ENCODE results near the gene OR10H5. TPM values are rescaled to one million over a fixed set of nuclear protein-coding genes. Genes with fewer than 3 reads are reported as not detected.
A peak's percentile ranks its signal among the peaks of the same experiment; 100 is the strongest.
"Not testable (repeated sequence)": the region's sequence is repeated elsewhere in the genome, so short reads cannot be mapped to it uniquely, and the experiment has no call there.

OR10H5 gene
- total RNA-seq, 1 experiment from 2014 or later: not detected

- Histone ChIP-seq H3K4me1 (no peaks in the 10 kb centered on the region), H3K4me3 (ENCODE audit: low read depth, low read length) (no peak overlapping the region), H3K36me3 (ENCODE audit: control insufficient read depth, insufficient read depth, low read length) (no peaks in the 10 kb centered on the region), H3K9me3 (no peaks in the 10 kb centered on the region), H3K27me3 (replicated peaks; ENCODE audit: control insufficient read depth, insufficient read depth, low read length) (no peaks in the 10 kb centered on the region)
- Mint-ChIP-seq H3K4me3 (ENCODE audit: unreplicated experiment) (no peak overlapping the region), H3K36me3 (ENCODE audit: insufficient read depth, unreplicated experiment) (no peaks in the 10 kb centered on the region), H3K27ac (ENCODE audit: unreplicated experiment) (no peak overlapping the region), H3K27me3 (ENCODE audit: insufficient read depth, unreplicated experiment) (no peaks in the 10 kb centered on the region), H3K4me1 (ENCODE audit: low read depth, unreplicated experiment) (no peaks in the 10 kb centered on the region), H3K9me3 (ENCODE audit: unreplicated experiment) (no peaks in the 10 kb centered on the region)
- intact Hi-C loops (cut with micrococcal nuclease; ENCODE audit: unreplicated experiment): no loop called here
- CTCF ChIA-PET: no interaction called here
- POLR2A ChIA-PET: no interaction called here
- no peak for DNase-seq
- no peak for TF ChIP-seq CTCF (IDR thresholded peaks at IDR 0.05; ENCODE audit: insufficient read depth in 1 of 2, low read depth in 1 of 2, low read length in 1 of 2, severe bottlenecking in 1 of 2, unreplicated experiment in 1 of 2)
- no TSS peak for BruUV-seq (replicated peaks)
Measured at GRCh38 chr19:15820646-15821045, 33.2 kb downstream of the OR10H5 start.

GRCh38 chr19:15825753-15826152 is 38.3 kb downstream of the OR10H5 start:
- BruUV-seq (replicated peaks): no TSS peak
- no peak overlapping the region for H3K4me3 Mint-ChIP-seq (ENCODE audit: unreplicated experiment)
- Histone ChIP-seq H3K9me3 (no peaks in the 10 kb centered on the region), H3K4me3 (ENCODE audit: low read depth, low read length) (no peak overlapping the region), H3K4me1 (peaks cover 25% of the 10 kb centered on the region), H3K27me3 (replicated peaks; ENCODE audit: control insufficient read depth, insufficient read depth, low read length) (no peaks in the 10 kb centered on the region), H3K36me3 (ENCODE audit: control insufficient read depth, insufficient read depth, low read length) (no peaks in the 10 kb centered on the region)
- intact Hi-C loops (cut with micrococcal nuclease; ENCODE audit: unreplicated experiment): no loop called here
- ChIA-PET CTCF (no interaction called here), POLR2A (no interaction called here)
- no peak overlapping the region for H3K27ac Mint-ChIP-seq (ENCODE audit: unreplicated experiment)
- DNase-seq: no peak
- H3K27me3 Mint-ChIP-seq (ENCODE audit: insufficient read depth, unreplicated experiment): no peaks in the 10 kb centered on the region
- peaks cover 18% of the 10 kb centered on the region for H3K4me1 Mint-ChIP-seq (ENCODE audit: low read depth, unreplicated experiment)
- H3K36me3 Mint-ChIP-seq (ENCODE audit: insufficient read depth, unreplicated experiment): peaks cover 9% of the 10 kb centered on the region
- H3K9me3 Mint-ChIP-seq (ENCODE audit: unreplicated experiment): no peaks in the 10 kb centered on the region
- TF ChIP-seq CTCF (IDR thresholded peaks at IDR 0.05; ENCODE audit: insufficient read depth in 1 of 2, low read depth in 1 of 2, low read length in 1 of 2, severe bottlenecking in 1 of 2, unreplicated experiment in 1 of 2): no peak

DNA sequence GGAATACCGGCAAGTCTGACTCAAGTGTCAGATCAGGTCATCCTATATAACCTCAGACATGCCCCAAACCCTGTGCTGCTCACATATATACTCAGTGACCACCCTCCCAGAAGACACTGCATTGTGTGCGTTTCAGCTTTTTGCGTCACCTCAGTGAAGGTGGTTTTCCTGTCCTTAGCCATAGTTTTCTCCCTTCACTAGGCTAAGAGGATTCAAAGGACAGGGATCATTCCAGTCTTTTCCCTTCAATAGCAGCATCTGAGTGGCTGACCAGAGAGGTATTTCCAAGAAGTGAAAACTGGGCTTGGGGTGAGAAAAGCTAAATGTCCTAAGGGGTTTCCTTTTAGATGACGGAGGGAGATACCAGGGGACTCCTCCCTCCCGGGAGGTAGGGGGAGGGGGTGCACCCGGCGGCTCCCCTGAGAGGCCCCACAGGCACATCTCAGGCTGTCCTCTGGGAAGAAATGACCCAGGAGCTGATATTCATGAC is 40.7 kb downstream of the OR10H5 start:
- Mint-ChIP-seq H3K27me3 (ENCODE audit: insufficient read depth, unreplicated experiment) (no peaks in the 10 kb centered on the region), H3K9me3 (ENCODE audit: unreplicated experiment) (no peaks in the 10 kb centered on the region), H3K36me3 (ENCODE audit: insufficient read depth, unreplicated experiment) (peaks cover 9% of the 10 kb centered on the region), H3K4me1 (ENCODE audit: low read depth, unreplicated experiment) (peaks cover 18% of the 10 kb centered on the region), H3K27ac (ENCODE audit: unreplicated experiment) (peak overlapping the region; percentile 96), H3K4me3 (ENCODE audit: unreplicated experiment) (no peak overlapping the region)
- Histone ChIP-seq H3K9me3 (no peaks in the 10 kb centered on the region), H3K4me3 (ENCODE audit: low read depth, low read length) (no peak overlapping the region), H3K4me1 (peaks cover 29% of the 10 kb centered on the region), H3K27me3 (replicated peaks; ENCODE audit: control insufficient read depth, insufficient read depth, low read length) (no peaks in the 10 kb centered on the region), H3K36me3 (ENCODE audit: control insufficient read depth, insufficient read depth, low read length) (no peaks in the 10 kb centered on the region)
- TF ChIP-seq CTCF (IDR thresholded peaks at IDR 0.05; ENCODE audit: insufficient read depth in 1 of 2, low read depth in 1 of 2, low read length in 1 of 2, severe bottlenecking in 1 of 2, unreplicated experiment in 1 of 2): no peak
- BruUV-seq (replicated peaks): no TSS peak
- CTCF ChIA-PET: no interaction called here
- POLR2A ChIA-PET: interaction anchor here (1.2 kb wide), 1 partner anchor 9 kb away, joined by 16 read pairs; no protein-coding TSS in a partner anchor
- intact Hi-C loops (cut with micrococcal nuclease; ENCODE audit: unreplicated experiment): loop anchor here (1.0 kb wide), 1 partner anchor 9 kb away; no protein-coding TSS in a partner anchor
- peak; percentile 37 to 52 for DNase-seq

DNA sequence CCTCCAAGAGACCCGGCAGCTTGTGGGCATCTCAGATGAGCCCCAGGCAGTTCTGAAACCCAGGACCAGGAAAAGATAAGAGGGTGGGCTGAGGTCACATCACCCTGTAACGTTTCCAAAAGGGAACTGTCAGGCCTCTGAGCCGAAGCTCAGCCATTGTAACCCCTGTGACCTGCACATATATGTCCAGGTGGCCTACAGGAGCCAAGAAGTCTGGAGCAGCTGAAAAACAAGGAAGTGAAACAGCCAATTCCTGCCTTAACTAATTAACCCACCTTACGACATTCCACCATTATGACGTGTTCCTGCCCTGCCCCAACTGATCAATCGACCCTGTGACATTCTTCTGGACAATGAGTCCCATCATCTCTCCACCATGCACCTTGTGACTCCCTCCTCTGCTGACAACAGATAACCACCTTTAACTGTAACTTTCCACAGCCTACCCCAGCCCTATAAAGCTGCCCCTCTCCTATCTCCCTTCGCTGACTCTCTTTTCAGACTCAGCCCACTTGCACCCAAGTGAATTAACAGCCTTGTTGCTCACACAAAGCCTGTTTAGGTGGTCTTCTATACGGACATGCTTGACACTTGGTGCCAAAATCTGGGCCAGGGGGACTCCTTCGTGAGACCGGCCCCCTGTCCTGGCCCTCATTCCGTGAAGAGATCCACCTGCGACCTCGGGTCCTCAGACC is 41.3 kb downstream of the OR10H5 start:
- H3K36me3 Mint-ChIP-seq (ENCODE audit: insufficient read depth, unreplicated experiment); H3K27me3 Mint-ChIP-seq (ENCODE audit: insufficient read depth, unreplicated experiment); H3K9me3 ChIP-seq; BruUV-seq (replicated peaks); H3K4me3 Mint-ChIP-seq (ENCODE audit: unreplicated experiment); H3K36me3 ChIP-seq (ENCODE audit: control insufficient read depth, insufficient read depth, low read length); CTCF ChIA-PET; H3K27me3 ChIP-seq (replicated peaks; ENCODE audit: control insufficient read depth, insufficient read depth, low read length); H3K9me3 Mint-ChIP-seq (ENCODE audit: unreplicated experiment): not testable (repeated sequence)
- Histone ChIP-seq H3K4me1 (peaks cover 33% of the 10 kb centered on the region), H3K4me3 (ENCODE audit: low read depth, low read length) (peak overlapping the region; percentile 46)
- intact Hi-C loops (cut with micrococcal nuclease; ENCODE audit: unreplicated experiment): loop anchor here (1.0 kb wide), 1 partner anchor 9 kb away; no protein-coding TSS in a partner anchor
- POLR2A ChIA-PET: interaction anchor here (1.2 kb wide), 1 partner anchor 8 kb away, joined by 16 read pairs; no protein-coding TSS in a partner anchor
- H3K27ac Mint-ChIP-seq (ENCODE audit: unreplicated experiment): peak overlapping the region; percentile 96
- peak; percentile 75 to 88 for DNase-seq
- H3K4me1 Mint-ChIP-seq (ENCODE audit: low read depth, unreplicated experiment): peaks cover 18% of the 10 kb centered on the region
